ENCODE measurements around the gene KDM4C.

GRCh38 chr9:7093040-7093439 is 335.3 kb downstream of the KDM4C start:
- no peak for TF ChIP-seq EZH2 (IDR thresholded peaks at IDR 0.05; ENCODE audit: borderline replicate concordance, low read length)
- no peak for TF ChIP-seq CTCF (IDR thresholded peaks at IDR 0.05; ENCODE audit: low read length)
